GM21825 (cell line): ENCODE results near the gene CRADD.
"Not testable (repeated sequence)": the region's sequence is repeated elsewhere in the genome, so short reads cannot be mapped to it uniquely, and the experiment has no call there.

ENCODE experiments used
- ATAC-seq: cut with Tn5 transposase; IDR thresholded peaks from one replicate; pipeline ENCODE4 v1.9.1; 2021; ENCODE audit warnings: mild to moderate bottlenecking, moderate library complexity; ENCODE audit not compliant: unreplicated experiment

The CRADD gene

DNA sequence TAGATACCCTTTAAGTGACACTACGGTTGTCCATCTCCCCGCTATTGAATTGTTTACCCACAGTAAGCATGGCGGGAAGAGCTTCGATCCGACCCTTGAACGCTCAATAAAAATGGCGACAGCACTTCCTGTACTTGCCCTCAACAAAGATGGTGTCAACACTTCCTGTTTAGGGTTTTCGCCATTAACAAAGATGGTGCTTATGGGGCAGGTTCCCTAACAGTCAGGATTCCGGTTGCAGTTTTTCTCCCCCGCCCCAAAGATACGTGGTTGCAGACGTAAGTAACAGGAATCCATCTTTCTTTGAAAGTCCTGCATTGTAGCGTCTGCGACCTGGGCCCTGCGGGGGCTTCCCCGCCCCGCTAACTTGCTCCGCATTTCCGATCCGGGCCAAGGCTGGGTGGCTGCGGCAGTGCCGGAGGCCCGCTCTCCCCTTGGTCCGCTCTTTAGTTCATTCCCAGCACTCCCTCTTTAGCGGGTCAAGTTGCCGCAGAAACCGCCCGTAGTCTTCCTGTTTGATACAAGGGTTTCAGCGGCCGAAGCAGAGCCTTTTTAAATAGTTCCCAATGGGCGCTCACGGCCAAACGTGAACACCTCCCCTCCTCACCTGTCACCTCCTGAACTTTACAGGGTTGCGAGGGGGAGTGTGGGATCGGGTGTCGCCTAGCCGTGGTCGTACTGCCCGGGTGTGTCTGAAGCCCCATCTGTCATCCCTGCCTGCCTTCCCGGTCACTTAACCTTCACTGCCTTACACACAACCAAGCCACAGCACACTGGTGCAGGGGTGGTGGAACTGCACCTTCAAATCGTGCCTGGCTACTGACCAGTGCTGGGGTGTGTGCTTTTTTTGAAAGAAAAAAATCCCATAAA is at the start of gene CRADD:
TSS of gene CRADD (plus strand) at position 181 of the 870 bp plus-strand sequence.
- peak; percentile 90 for ATAC-seq

GRCh38 chr12:93632383-93632782 is 44.8 kb upstream of the CRADD start:
- no peak for ATAC-seq

DNA sequence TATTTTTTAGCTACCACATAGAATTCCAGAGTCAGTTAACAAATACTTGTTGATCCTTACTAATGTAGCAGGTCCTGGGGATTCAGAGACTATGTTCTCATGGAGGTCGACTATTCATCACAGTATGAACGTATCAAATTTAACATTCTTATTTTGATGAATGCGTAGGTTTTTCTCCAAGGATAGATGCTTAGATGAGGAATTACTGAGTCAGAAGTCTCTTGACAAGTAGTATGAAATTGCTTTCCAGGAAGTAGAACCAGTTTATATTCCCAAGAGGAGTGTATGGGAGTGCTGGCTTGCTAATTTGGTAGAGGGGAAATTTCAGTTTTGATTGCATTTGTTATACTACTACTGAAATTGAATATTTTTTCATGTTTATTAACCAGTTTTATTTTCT is 42.8 kb upstream of the CRADD start:
- ATAC-seq, result no peak

DNA sequence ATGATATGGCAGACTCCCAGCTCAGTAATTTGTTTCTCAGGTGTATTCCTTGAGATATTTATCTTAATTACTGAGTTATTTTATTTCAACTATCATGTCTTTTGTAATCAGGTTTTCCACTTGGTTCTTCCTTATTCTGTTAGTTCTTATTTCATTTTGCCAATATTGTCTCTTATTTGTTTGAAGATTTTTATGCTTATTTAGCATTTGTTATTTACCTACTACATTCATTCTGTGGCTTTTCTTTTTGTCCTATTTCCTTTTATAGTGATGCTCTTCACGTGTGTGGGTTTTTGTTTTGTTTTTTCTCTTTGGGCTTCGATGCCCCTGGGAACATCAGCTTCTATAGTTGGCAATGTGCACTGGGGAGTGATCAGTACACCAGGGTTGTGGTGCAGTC is 40.5 kb upstream of the CRADD start:
- no peak for ATAC-seq

- ATAC-seq, result no peak
Observed at GRCh38 chr12:93638095-93638494, 39.1 kb upstream of the CRADD start.

DNA sequence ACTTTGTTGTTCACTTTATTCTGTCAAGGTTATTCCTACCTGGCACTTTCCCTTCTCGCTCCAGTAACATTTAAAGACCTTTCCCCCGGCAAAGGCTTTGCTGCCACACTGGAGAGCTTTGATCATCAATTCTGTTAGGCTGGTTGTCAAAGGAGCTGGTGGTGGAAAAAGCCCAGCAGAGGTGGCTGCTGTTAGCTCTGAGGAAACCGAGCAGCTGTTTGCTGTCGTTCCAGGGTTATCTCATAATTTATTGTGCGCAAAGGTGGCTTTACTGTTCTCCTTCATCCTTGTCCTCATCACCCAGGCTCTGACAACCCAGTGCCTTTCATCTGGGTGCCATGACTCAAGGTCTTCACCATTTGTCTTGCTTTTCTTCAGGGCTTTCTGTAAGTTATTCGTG is 38.2 kb upstream of the CRADD start:
- no peak for ATAC-seq

GRCh38 chr12:93639406-93639805 is 37.8 kb upstream of the CRADD start:
- no peak for ATAC-seq

DNA sequence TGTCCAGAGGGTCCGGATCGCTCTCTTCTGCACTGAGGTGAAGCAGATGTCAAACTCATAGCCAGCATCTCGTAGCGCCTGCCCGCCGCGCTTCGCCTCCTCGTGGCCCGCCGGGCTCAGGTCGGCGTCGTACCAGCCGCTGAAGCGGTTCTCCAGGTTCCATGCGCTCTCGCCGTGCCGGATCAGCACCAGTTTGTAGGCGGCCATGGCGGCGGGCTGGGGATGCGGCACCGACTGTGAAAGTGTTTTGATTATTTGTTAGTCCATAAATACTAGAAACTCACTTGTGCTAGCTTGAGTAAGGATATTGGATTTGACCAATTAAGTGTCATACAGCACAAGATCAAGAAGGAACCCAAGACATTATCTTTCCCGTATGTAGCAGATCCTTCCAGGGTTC is 35.8 kb upstream of the CRADD start:
- ATAC-seq, result not testable (repeated sequence)

DNA sequence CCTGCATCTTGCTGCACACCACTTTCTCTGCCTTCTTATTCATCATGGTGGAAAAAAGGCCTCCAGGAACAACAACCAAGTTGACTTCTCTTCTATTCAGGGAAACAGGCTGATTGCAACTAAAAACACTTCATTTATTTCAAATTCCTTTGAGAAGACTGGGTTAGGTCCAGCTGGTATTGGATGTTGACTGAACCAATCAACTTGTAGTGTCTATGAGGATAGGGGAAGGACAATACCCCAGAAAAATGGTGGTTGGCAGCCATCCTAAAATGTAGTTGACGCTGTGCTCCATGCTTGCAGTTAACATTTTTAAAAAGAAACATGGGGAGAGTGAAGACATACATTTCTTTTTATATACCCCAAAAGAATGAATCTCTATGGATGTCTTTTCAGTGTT is 34.4 kb upstream of the CRADD start:
- no peak for ATAC-seq

DNA sequence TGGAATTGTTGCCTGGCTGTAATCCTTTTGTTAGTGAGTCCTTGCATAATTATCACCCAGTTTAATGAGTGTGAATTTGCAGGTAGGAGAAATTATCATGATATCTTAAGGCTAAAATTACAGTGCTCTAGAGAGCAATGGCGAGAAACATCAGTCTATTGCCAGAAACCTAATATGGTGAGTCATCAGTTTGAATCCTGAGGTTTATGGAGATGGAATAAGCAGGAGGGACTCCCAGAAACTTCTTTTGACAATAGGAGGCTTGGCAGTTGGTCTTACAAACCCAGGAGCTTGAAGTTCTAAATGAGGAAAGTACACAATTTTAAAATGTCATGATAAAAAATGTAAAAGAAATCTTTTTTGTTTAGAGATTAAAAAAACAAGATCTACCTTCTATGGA is 31.5 kb upstream of the CRADD start:
- no peak for ATAC-seq

DNA sequence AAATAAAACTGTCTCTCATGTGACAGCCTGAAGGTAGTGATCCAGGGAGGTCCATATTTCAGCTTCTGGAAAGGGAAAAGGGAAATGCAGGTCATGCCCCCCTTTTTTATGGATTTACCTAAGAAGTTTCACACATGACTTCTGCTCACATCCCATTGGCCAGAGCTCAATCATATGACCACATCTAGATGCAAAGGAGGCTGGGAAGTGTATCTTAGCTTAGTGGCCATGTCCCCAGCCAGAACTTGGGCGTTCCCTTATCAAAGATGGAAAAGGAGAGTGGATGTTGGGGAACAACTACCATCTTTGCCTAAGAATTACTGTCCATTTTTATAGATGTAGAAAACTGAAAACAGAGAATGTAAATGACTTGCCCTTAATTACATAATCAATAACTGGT is 26.5 kb upstream of the CRADD start:
- ATAC-seq, result no peak

DNA sequence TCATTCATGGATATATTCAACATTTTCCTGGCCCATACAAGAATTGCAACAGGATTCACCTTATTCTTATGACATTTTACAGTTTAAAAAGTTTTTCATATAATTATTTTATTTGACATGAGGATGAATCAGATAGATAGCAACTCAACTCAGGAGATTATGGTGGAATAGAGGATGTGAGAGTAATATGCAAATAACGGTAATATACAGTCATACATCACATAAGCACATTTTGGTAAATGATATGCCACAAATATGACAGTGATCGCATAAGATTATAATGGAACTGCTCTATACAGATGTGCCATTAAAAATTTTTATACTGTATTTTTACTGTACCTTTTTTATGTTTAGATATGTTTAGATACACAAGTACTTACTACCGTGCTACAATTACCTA is 24.1 kb upstream of the CRADD start:
- no peak for ATAC-seq

DNA sequence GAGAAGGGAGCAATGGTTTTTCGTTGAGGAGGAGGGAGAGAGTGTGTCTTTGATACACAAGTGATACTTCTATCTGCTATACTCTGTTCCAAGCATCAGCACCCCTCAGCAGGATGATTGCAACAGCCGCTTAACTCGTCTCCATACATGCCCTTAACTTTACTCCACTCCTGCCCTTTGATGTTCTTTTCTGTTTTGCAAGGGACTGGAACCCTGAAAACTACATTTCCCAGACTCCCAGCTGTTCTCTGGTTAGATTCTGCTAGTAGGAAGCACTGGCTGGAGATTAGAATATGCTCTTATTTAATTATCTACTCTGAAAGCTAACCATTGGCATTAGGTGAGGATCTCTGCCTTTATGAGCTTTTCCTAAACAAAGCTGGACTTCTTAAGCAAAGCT is 23.5 kb upstream of the CRADD start:
- ATAC-seq, result no peak

DNA sequence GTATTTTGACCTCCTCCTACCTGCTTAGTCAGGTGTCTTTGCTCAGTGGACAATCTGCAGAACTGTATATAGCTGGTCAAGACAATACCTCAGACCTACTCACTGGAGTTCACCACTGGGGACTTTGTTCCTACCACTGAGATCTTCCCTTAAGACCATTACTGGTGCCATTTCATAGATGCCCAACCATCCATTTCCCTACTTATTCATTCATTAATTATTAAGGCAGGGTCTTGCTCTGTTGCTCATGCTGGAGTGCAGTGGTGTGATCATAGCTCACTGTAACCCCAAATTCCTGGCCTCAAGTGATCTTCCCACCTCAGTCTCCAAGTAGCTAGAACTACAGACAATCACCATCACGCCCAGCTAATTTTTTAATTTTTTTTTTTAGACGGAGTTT is 22.8 kb upstream of the CRADD start:
- no peak for ATAC-seq

DNA sequence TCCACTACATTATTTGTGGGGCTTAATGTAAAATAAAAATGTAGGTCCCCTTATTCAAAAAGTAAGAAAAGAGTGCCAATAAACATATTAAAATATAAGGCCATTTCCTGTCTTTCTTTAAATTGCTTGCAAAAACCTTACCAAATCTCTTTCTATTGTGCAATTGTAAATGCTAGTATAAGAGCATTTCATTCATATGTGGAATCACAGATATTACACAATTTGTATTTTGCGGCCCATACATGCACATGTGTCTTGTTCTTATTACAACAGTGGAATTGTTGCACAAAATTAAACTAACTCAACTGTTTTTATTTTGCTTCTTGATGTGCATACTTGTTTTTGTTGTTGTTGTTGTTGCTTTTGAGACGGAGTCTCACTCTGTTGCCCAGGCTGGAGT is 20.1 kb upstream of the CRADD start:
- ATAC-seq, result no peak

DNA sequence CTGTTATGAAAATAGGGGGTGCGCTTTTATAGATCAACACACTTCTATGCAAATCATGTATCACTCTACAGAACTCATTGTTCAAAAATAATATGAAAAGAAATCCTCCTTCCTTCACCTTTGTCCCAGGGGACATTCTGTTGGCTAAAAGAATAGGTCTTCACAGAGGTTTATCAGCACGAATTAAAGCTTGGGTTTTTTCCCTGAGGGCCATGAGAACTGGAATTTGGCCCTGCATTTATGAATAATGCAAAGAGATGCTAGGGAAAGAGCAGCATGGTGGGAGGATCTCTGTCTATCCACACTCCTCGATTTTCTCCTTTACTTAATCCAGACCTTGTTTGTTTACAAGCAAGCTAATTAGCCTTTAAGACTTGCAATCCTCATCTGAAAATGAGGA is 16.2 kb upstream of the CRADD start:
- ATAC-seq, result no peak

- no peak for ATAC-seq
Observed at GRCh38 chr12:93663006-93663728, 14.0 kb upstream of the CRADD start.

GRCh38 chr12:93663729-93664084 is 13.5 kb upstream of the CRADD start:
- no peak for ATAC-seq

- ATAC-seq, result no peak
Observed at GRCh38 chr12:93664573-93665138, 12.5 kb upstream of the CRADD start.

GRCh38 chr12:93667672-93668071 is 9.5 kb upstream of the CRADD start:
- no peak for ATAC-seq

DNA sequence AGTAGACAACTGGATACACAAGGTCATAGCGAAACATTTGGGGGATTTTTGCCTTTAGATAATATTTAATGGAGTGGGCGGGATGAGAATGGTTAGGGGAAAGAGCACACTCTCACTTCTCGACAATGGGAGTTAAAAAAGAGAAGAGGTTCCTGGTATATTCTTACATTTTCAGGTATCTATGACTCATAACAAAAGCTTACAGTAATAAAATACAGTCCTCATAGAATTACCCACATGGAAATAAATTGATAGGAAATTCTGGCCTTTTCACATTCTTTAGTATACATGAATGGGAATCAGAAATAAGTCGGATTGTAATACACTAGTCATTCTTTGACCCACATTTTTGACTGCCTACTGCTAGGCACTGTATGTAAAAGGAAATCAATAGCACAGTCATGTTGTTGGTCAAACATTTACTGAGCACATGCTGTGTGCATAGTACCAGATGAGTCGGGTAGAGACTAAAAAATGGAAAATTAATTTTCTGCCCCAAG is 8.2 kb upstream of the CRADD start:
- peak; percentile 59 for ATAC-seq

- ATAC-seq, result no peak
Observed at GRCh38 chr12:93669452-93669851, 7.7 kb upstream of the CRADD start.
